PFSK-1 (cell line): Measurements from ENCODE around the gene SMARCC1. TPM values are rescaled to one million over a fixed set of nuclear protein-coding genes. Genes with fewer than 3 reads are reported as not detected.

Experiments used
- FOXP2 ChIP-seq: optimal IDR thresholded peaks from 2 replicates; pipeline ENCODE3; 2011; ENCODE audit warnings: borderline replicate concordance, control low read depth, inconsistent platforms; ENCODE audit not compliant: insufficient read depth; ENCODE audit errors: extremely low read length, extremely low read depth
- POLR2AphosphoS5 ChIP-seq: IDR thresholded peaks from 2 replicates; pipeline ENCODE4 v1.6.1; 2012; ENCODE audit warnings: low read depth, mild to moderate bottlenecking, control low read depth, low read length, moderate library complexity
- REST ChIP-seq, 2 experiments: IDR thresholded peaks; 2 replicates each; pipeline versions ENCODE4 v1.6.1 to v1.8.0; 2011 to 2012; ENCODE audit warnings: low read depth in 2 of 2, low read length in 2 of 2, control low read depth in 1 of 2, inconsistent platforms in 1 of 2, mild to moderate bottlenecking in 1 of 2, moderate library complexity in 1 of 2; ENCODE audit not compliant: insufficient read depth in 1 of 2
- SIN3A ChIP-seq: IDR thresholded peaks from 2 replicates; pipeline ENCODE4 v1.6.1; 2012; ENCODE audit warnings: mild to moderate bottlenecking, low read length, moderate library complexity, borderline replicate concordance; ENCODE audit not compliant: insufficient read depth
- TAF1 ChIP-seq: IDR thresholded peaks from 2 replicates; pipeline ENCODE4 v1.6.1; 2012; ENCODE audit warnings: low read length, control low read depth, borderline replicate concordance; ENCODE audit not compliant: insufficient read depth
- polyA plus RNA-seq: library from polyadenylated mRNA; unstranded; fragments of >200 nt; gene quantifications from one replicate; pipeline ENCODE4 v1.2.1, GENCODE V29; 2012; ENCODE audit warnings: low read depth, missing spikeins; ENCODE audit not compliant: insufficient read length

Gene SMARCC1
- 54.6 TPM for polyA plus RNA-seq

GRCh38 chr3:47781685-47782445 is at the start of gene SMARCC1:
Gene SMARCC1 (minus strand): TSS chr3:47781893. CDS start chr3:47781797, 96 bp downstream.
- no peak for TF ChIP-seq REST (IDR thresholded peaks at IDR 0.05; ENCODE audit: insufficient read depth in 1 of 2, low read depth in 2 of 2, low read length in 2 of 2)
- peak; percentile 84 for TF ChIP-seq POLR2AphosphoS5
- 0 out of 2 replicates have a peak, but pooled peaks have one; percentile 41 for TF ChIP-seq TAF1
- TF ChIP-seq SIN3A, result peak; percentile 10; the same call in 1 of the 2 replicates
- peak; percentile 75 for TF ChIP-seq FOXP2

- no peak for TF ChIP-seq TAF1
- TF ChIP-seq REST (IDR thresholded peaks at IDR 0.05; ENCODE audit: insufficient read depth in 1 of 2, low read depth in 2 of 2, low read length in 2 of 2), result no peak
- TF ChIP-seq FOXP2, result no peak
- TF ChIP-seq SIN3A, result no peak
- TF ChIP-seq POLR2AphosphoS5, result no peak
Measured at GRCh38 chr3:47825590-47825989, 43.9 kb upstream of the SMARCC1 start.

GRCh38 chr3:47824541-47825473 is 43.1 kb upstream of the SMARCC1 start:
- TF ChIP-seq TAF1 (peak; percentile 85), REST (IDR thresholded peaks at IDR 0.05; ENCODE audit: insufficient read depth in 1 of 2, low read depth in 2 of 2, low read length in 2 of 2) (no peak), FOXP2 (no peak), POLR2AphosphoS5 (peak; percentile 67), SIN3A (no peak)

GRCh38 chr3:47817609-47818008 is 35.9 kb upstream of the SMARCC1 start:
- TF ChIP-seq REST (IDR thresholded peaks at IDR 0.05; ENCODE audit: insufficient read depth in 1 of 2, low read depth in 2 of 2, low read length in 2 of 2) (no peak), TAF1 (no peak), POLR2AphosphoS5 (no peak), SIN3A (no peak), FOXP2 (no peak)
